ENCODE results near the gene MICAL1.

Gene MICAL1

GRCh38 chr6:109447878-109448555 lies 7.6 kb downstream of the MICAL1 start:
- TF ChIP-seq NFIC (IDR thresholded peaks at IDR 0.05): no peak
- TF ChIP-seq FOXM1 (IDR thresholded peaks at IDR 0.05; ENCODE audit: borderline replicate concordance, low read depth): no peak
- no peak for TF ChIP-seq USF1 (IDR thresholded peaks at IDR 0.05)
- TF ChIP-seq, protein P1, sequence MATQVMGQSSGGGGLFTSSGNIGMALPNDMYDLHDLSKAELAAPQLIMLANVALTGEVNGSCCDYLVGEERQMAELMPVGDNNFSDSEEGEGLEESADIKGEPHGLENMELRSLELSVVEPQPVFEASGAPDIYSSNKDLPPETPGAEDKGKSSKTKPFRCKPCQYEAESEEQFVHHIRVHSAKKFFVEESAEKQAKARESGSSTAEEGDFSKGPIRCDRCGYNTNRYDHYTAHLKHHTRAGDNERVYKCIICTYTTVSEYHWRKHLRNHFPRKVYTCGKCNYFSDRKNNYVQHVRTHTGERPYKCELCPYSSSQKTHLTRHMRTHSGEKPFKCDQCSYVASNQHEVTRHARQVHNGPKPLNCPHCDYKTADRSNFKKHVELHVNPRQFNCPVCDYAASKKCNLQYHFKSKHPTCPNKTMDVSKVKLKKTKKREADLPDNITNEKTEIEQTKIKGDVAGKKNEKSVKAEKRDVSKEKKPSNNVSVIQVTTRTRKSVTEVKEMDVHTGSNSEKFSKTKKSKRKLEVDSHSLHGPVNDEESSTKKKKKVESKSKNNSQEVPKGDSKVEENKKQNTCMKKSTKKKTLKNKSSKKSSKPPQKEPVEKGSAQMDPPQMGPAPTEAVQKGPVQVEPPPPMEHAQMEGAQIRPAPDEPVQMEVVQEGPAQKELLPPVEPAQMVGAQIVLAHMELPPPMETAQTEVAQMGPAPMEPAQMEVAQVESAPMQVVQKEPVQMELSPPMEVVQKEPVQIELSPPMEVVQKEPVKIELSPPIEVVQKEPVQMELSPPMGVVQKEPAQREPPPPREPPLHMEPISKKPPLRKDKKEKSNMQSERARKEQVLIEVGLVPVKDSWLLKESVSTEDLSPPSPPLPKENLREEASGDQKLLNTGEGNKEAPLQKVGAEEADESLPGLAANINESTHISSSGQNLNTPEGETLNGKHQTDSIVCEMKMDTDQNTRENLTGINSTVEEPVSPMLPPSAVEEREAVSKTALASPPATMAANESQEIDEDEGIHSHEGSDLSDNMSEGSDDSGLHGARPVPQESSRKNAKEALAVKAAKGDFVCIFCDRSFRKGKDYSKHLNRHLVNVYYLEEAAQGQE (IDR thresholded peaks at IDR 0.05; ENCODE audit: low read depth): no peak
- TF ChIP-seq ZBTB7A (IDR thresholded peaks at IDR 0.05; ENCODE audit: low read depth): no peak
- TF ChIP-seq RAD21 (IDR thresholded peaks at IDR 0.05; ENCODE audit: low read depth): no peak
- TF ChIP-seq TEAD4 (IDR thresholded peaks at IDR 0.05): no peak
- TF ChIP-seq MAX (IDR thresholded peaks at IDR 0.05): no peak
- no peak for TF ChIP-seq TCF12 (IDR thresholded peaks at IDR 0.05; ENCODE audit: low read depth)
- no peak for TF ChIP-seq EGR1 (IDR thresholded peaks at IDR 0.05)

DNA sequence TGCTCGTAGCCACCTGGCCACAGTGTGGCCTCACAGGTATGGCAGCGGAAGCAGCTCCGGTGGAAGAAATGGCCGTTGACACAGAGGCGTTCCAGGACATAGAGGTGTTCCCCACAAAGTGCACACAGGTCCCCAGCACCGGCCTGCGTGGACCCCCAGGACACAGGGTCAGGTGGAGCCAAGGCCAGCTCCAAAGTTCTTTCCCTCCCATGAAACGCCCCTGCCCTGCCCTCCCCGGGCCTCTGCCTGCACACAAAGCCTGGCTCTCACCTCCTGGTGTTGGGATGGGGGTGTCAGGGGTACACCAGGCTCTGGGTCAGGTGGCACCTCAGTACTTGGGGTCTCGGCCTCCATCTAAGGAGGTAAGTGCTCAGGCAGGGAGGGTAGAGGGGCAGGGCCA lies 8.5 kb downstream of the MICAL1 start:
- TF ChIP-seq USF1 (IDR thresholded peaks at IDR 0.05): no peak
- TF ChIP-seq EP300 (IDR thresholded peaks at IDR 0.05; ENCODE audit: borderline replicate concordance): no peak
- no peak for TF ChIP-seq TCF12 (IDR thresholded peaks at IDR 0.05; ENCODE audit: low read depth)
- TF ChIP-seq NFIC (IDR thresholded peaks at IDR 0.05): no peak
- no peak for TF ChIP-seq FOXM1 (IDR thresholded peaks at IDR 0.05; ENCODE audit: borderline replicate concordance, low read depth)
- no peak for TF ChIP-seq MAX (IDR thresholded peaks at IDR 0.05)
- TF ChIP-seq TEAD4 (IDR thresholded peaks at IDR 0.05): no peak
- no peak for TF ChIP-seq CREB1 (IDR thresholded peaks at IDR 0.05; ENCODE audit: low read depth)
- TF ChIP-seq RAD21 (IDR thresholded peaks at IDR 0.05; ENCODE audit: low read depth): no peak
- TF ChIP-seq TAF1 (IDR thresholded peaks at IDR 0.05; ENCODE audit: low read depth): no peak
- no peak for TF ChIP-seq EGR1 (IDR thresholded peaks at IDR 0.05)
- TF ChIP-seq ZBTB7A (IDR thresholded peaks at IDR 0.05; ENCODE audit: low read depth): no peak
- TF ChIP-seq YY1 (IDR thresholded peaks at IDR 0.05; ENCODE audit: low read depth): no peak
- TF ChIP-seq, protein P1 (IDR thresholded peaks at IDR 0.05; ENCODE audit: low read depth): no peak
- no peak for TF ChIP-seq CEBPB (IDR thresholded peaks at IDR 0.05)

DNA sequence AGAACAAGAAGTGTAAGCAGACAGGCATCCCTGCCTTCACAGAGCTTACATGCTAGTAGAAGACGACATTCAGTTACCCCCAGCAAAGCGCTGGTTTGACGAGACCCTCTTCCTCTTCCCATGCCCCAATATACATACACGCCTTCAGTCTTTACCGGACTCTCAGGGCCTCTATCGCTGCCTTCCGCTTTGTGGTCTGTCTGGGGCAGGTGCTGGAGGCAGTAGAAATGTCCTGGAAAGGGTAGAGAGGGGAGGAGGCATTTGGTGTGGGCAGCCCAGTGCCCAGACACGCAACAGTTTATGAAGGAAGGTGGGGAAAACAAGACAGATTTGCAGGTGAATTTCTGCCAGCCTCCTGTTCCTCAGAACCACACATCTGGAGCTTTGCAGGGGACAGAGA lies 9.0 kb downstream of the MICAL1 start:
- TF ChIP-seq USF1 (IDR thresholded peaks at IDR 0.05) (no peak), NFIC (IDR thresholded peaks at IDR 0.05) (no peak), CREB1 (IDR thresholded peaks at IDR 0.05; ENCODE audit: low read depth) (no peak), TEAD4 (IDR thresholded peaks at IDR 0.05) (no peak), FOXM1 (IDR thresholded peaks at IDR 0.05; ENCODE audit: borderline replicate concordance, low read depth) (no peak), ZBTB7A (IDR thresholded peaks at IDR 0.05; ENCODE audit: low read depth) (no peak), CEBPB (IDR thresholded peaks at IDR 0.05) (no peak), MAX (IDR thresholded peaks at IDR 0.05) (no peak), TCF12 (IDR thresholded peaks at IDR 0.05; ENCODE audit: low read depth) (no peak), TAF1 (IDR thresholded peaks at IDR 0.05; ENCODE audit: low read depth) (no peak), YY1 (IDR thresholded peaks at IDR 0.05; ENCODE audit: low read depth) (no peak), EGR1 (IDR thresholded peaks at IDR 0.05) (no peak), RAD21 (IDR thresholded peaks at IDR 0.05; ENCODE audit: low read depth) (no peak)
- TF ChIP-seq, protein P1 (IDR thresholded peaks at IDR 0.05; ENCODE audit: low read depth): no peak

Data from Ishikawa (cell line).